Right ventricle myocardium superior (tissue), 1 donor: ENCODE results near the gene ADAMTS4. TPM values are rescaled to one million over a fixed set of nuclear protein-coding genes. Genes with fewer than 3 reads are reported as not detected.

Experiments used
- ATAC-seq: fragments of 200-7000 bp; cut with Tn5 transposase; one replicate; pipeline ENCODE4 v1.9.1; 2020; ENCODE audit warnings: mild to moderate bottlenecking; ENCODE audit not compliant: poor library complexity
- DNase-seq: peaks from one replicate; pipeline ENCODE4 v3.0.0-alpha.2; 2020
- intact Hi-C: fragments of 100-400 bp; cut with DNase I; formaldehyde crosslinking; loops from one replicate; pipeline ENCODE4 v1.11.2; 2022
- total RNA-seq: library from RNA; stranded (reverse); fragmentation: NEBNext Ultra II Directional; extraction: Animal tissue kit (Norgen Biotek cat#: 25700); gene quantifications from one replicate; pipeline ENCODE4 v1.2.1, GENCODE V29; 2021
- donor health status: DM: no; HTN: yes; CAD: no; lungs with severe emphysema.

ADAMTS4 gene
- total RNA-seq, 1 donor from 2014 or later, result 7.0 TPM

GRCh38 chr1:161163793-161164192 is 35.1 kb downstream of the ADAMTS4 start:
- ATAC-seq, result no peak
- DNase-seq, result no peak
- intact Hi-C loops, result no loop called here

DNA sequence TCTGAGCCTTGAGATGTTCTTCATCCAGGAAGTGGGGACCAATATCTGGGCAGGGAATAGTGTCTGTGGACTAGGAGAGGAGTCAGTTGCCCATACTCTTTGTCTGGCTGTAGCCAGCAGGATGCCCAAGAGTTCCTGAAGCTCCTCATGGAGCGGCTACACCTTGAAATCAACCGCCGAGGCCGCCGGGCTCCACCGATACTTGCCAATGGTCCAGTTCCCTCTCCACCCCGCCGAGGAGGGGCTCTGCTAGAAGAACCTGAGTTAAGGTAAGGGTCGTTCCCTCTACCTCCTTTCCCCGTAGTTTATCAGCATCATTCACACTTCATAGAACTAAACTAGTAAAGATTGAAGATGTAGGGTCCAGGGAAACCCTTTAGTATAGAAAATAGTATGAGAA is 36.0 kb downstream of the ADAMTS4 start:
- intact Hi-C loops, result no loop called here
- DNase-seq (no peak), ATAC-seq (no peak)

- ATAC-seq (no peak), DNase-seq (no peak)
- intact Hi-C loops, result no loop called here
These were observed 36.8 kb downstream of the ADAMTS4 start for GRCh38 chr1:161162052-161162451.

GRCh38 chr1:161161652-161162051 is 37.2 kb downstream of the ADAMTS4 start:
- intact Hi-C loops, result no loop called here
- DNase-seq (no peak), ATAC-seq (no peak)

GRCh38 chr1:161160671-161161145 is 38.1 kb downstream of the ADAMTS4 start:
- DNase-seq, result no peak
- no peak for ATAC-seq
- intact Hi-C loops, result no loop called here

- no peak for DNase-seq
- intact Hi-C loops, result no loop called here
- no peak for ATAC-seq
These were observed 39.0 kb downstream of the ADAMTS4 start for GRCh38 chr1:161159913-161160243.

GRCh38 chr1:161159087-161159912 is 39.6 kb downstream of the ADAMTS4 start, which contains the start of gene USP21:
Gene USP21, plus strand, starts transcription at chr1:161159500. Its CDS starts 1,141 bp downstream, at chr1:161160641.
- intact Hi-C loops, result no loop called here
- peak; percentile 96 for DNase-seq
- peak; percentile 98 for ATAC-seq

GRCh38 chr1:161158316-161159010 is 40.4 kb downstream of the ADAMTS4 start:
- DNase-seq (no peak), ATAC-seq (no peak)
- intact Hi-C loops, result no loop called here

GRCh38 chr1:161157867-161158266 is 41.0 kb downstream of the ADAMTS4 start:
- DNase-seq, result no peak
- ATAC-seq, result no peak
- intact Hi-C loops, result no loop called here

DNA sequence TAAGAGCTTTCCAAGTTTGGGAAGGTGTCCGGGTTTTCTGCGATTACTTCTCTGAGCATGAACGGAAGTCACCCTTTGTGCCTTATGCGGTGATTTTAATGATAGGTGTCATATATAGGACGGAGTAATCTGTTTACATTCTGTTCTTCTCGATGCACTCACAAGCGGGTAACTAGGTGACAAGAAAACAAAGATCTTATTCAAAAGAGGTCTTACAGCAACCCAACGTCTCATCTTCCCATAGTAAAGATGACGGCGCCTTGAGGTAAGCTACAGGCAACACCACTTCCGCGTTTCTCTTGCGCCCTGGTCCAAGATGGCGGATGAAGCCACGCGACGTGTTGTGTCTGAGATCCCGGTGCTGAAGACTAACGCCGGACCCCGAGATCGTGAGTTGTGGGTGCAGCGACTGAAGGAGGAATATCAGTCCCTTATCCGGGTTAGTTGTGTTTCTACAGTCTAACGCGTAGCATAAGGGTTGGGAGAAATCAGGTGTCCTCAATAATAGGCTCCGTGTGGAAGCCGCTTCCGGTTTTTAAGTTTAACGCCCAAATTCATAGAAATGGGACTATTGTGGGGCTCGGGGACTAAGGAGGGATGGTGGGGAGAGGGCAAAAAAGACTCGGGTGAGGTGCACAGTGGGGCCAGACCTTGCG is 45.0 kb downstream of the ADAMTS4 start, which contains the start of gene UFC1:
Gene UFC1 (plus strand): TSS at position 297 of the 656 bp plus-strand sequence. CDS start 20 bp downstream, at position 317.
- intact Hi-C loops, result no loop called here
- ATAC-seq, result peak; percentile 95

DNA sequence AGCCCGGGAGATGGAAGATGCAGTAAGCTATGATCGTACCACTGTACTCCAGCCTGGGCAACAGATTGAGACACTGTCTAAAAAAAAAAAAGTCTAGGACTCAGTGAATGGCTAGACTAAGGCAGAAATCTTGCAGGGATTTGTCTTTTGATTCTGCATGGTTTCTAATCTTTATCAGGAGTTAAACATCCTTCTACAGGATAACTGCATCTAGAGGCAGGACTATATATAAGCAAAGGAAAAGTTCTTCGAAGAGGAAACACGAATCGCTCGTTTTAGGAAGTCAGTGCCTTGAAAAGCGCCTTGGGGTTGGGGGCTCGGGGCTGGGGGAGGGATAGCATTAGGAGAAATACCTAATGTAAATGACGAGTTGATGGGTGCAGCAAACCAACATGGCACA is 45.7 kb downstream of the ADAMTS4 start:
- intact Hi-C loops, result no loop called here
- ATAC-seq (no peak), DNase-seq (no peak)

More for the DNA sequence above, 45.0 kb downstream of the ADAMTS4 start, which contains the start of gene UFC1:
- peak; percentile 88 for DNase-seq

- intact Hi-C loops, result no loop called here
- no peak for ATAC-seq
- DNase-seq, result no peak
These were observed 53.0 kb downstream of the ADAMTS4 start for GRCh38 chr1:161145832-161146231.

- intact Hi-C loops, result no loop called here
- ATAC-seq, result no peak
- no peak for DNase-seq
These were observed 58.0 kb downstream of the ADAMTS4 start for GRCh38 chr1:161140755-161141400.

GRCh38 chr1:161139766-161140165 is 59.1 kb downstream of the ADAMTS4 start:
- DNase-seq, result no peak
- intact Hi-C loops, result no loop called here
- peak; percentile 54 for ATAC-seq

DNA sequence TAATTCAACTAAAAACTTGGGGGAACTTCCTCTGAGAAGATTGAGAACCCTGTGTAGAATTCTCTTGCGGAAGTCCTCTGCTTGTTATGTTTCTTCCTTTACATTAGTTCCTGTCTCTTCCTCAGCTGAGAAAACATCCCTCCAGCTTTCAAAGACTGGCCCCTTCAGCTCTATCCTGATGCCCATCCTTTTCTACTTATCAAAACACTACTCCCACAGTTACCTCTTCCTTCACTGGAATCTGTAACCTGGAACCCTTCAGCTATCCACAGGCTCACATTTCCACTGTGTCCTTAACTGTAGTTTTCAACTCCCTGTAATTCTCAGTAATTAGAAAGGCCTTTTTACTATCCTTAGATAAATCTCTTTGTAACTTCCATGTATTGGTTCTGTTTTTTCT is 60.4 kb downstream of the ADAMTS4 start:
- DNase-seq (no peak), ATAC-seq (no peak)
- intact Hi-C loops, result no loop called here

GRCh38 chr1:161137881-161138280 is 61.0 kb downstream of the ADAMTS4 start:
- no peak for DNase-seq
- peak; percentile 19 for ATAC-seq
- intact Hi-C loops, result no loop called here
